GM18861 (cell line): ENCODE measurements around the gene ZIC5.
"Not testable (repeated sequence)": the region's sequence is repeated elsewhere in the genome, so short reads cannot be mapped to it uniquely, and the experiment has no call there.

Experiments used
- ATAC-seq: cut with Tn5 transposase; IDR thresholded peaks from one replicate; pipeline ENCODE4 v1.9.1; 2021; ENCODE audit not compliant: unreplicated experiment

Gene ZIC5

GRCh38 chr13:99960663-99961311 lies 10.8 kb downstream of the ZIC5 start:
- ATAC-seq, result no peak

- ATAC-seq, result no peak
These were observed 11.9 kb downstream of the ZIC5 start for GRCh38 chr13:99959540-99960230.

GRCh38 chr13:99959127-99959539 lies 12.4 kb downstream of the ZIC5 start:
- no peak for ATAC-seq

GRCh38 chr13:99958406-99959126 lies 13.0 kb downstream of the ZIC5 start:
- ATAC-seq, result no peak

GRCh38 chr13:99956473-99957349 lies 14.9 kb downstream of the ZIC5 start:
- ATAC-seq, result no peak

GRCh38 chr13:99955747-99956472 lies 15.7 kb downstream of the ZIC5 start:
- ATAC-seq, result no peak

- no peak for ATAC-seq
These were observed 16.3 kb downstream of the ZIC5 start for GRCh38 chr13:99955107-99955746.

GRCh38 chr13:99953138-99953755 lies 18.3 kb downstream of the ZIC5 start:
- ATAC-seq, result no peak

- ATAC-seq, result not testable (repeated sequence)
These were observed 19.9 kb downstream of the ZIC5 start for GRCh38 chr13:99951666-99952065.

- ATAC-seq, result no peak
These were observed 21.7 kb downstream of the ZIC5 start for GRCh38 chr13:99949679-99950413.

GRCh38 chr13:99948907-99949678 lies 22.5 kb downstream of the ZIC5 start:
- no peak for ATAC-seq

- ATAC-seq, result no peak
These were observed 23.2 kb downstream of the ZIC5 start for GRCh38 chr13:99948411-99948810.

- ATAC-seq, result no peak
These were observed 23.9 kb downstream of the ZIC5 start for GRCh38 chr13:99947666-99948065.

- not testable (repeated sequence) for ATAC-seq
These were observed 26.1 kb downstream of the ZIC5 start for GRCh38 chr13:99945515-99945914.

- no peak for ATAC-seq
These were observed 27.0 kb downstream of the ZIC5 start for GRCh38 chr13:99944606-99945005.

GRCh38 chr13:99944102-99944501 lies 27.5 kb downstream of the ZIC5 start:
- ATAC-seq, result no peak

- ATAC-seq, result no peak
These were observed 29.7 kb downstream of the ZIC5 start for GRCh38 chr13:99941911-99942310.

GRCh38 chr13:99941086-99941485 lies 30.5 kb downstream of the ZIC5 start:
- ATAC-seq, result no peak
